HEK293 (cell line): ENCODE results near the gene ESCO1.

ENCODE experiments used
- PRDM10 ChIP-seq: fragments of 450-650 bp; formaldehyde crosslinking; IDR thresholded peaks from 2 replicates; pipeline ENCODE4 v1.5.1; 2016; ENCODE audit warnings: missing biosample characterization, missing genetic modification characterization
- SALL2 ChIP-seq: fragments of 450-650 bp; formaldehyde crosslinking; IDR thresholded peaks from 2 replicates; pipeline ENCODE4 v1.5.0; 2017; ENCODE audit warnings: missing biosample characterization, mild to moderate bottlenecking, missing genetic modification characterization, borderline replicate concordance
- SCRT2 ChIP-seq: fragments of 450-650 bp; formaldehyde crosslinking; IDR thresholded peaks from 2 replicates; pipeline ENCODE4 v1.5.1; 2016; ENCODE audit warnings: missing biosample characterization, missing genetic modification characterization
- ZNF580 ChIP-seq: fragments of 450-650 bp; formaldehyde crosslinking; IDR thresholded peaks from 2 replicates; pipeline ENCODE4 v1.5.1; 2016; ENCODE audit warnings: missing biosample characterization, missing genetic modification characterization
- ZNF654 ChIP-seq: fragments of 450-650 bp; formaldehyde crosslinking; IDR thresholded peaks from 2 replicates; pipeline ENCODE4 v1.5.1; 2016; ENCODE audit warnings: low read depth, missing biosample characterization, missing genetic modification characterization
- ZNF704 ChIP-seq: fragments of 450-650 bp; formaldehyde crosslinking; IDR thresholded peaks from 2 replicates; pipeline ENCODE4 v1.5.1; 2016; ENCODE audit warnings: missing biosample characterization, missing genetic modification characterization
- TF ChIP-seq, protein P1 (sequence below): fragments of 450-650 bp; formaldehyde crosslinking; IDR thresholded peaks from 2 replicates; pipeline ENCODE4 v1.5.1; 2016; ENCODE audit warnings: missing biosample characterization, missing genetic modification characterization

DNA sequence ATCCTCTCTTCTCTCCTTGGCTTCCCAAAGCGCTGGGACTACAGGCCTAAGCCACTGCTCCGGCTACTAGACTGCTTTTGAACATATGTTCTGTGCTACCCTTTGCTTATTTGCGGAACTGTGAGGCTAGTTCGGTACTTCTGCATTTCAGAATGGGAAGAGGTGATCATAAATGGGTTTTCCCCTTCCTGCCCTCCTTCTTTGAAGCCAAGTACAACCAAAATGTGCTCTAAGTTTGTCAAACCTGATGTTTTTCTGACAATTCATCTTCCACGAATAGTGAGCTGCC lies 1.7 kb upstream of the ESCO1 start:
- TF ChIP-seq ZNF704, result no peak
- no peak for TF ChIP-seq SALL2 (tag by site-specific recombination)
- no peak for TF ChIP-seq SCRT2 (tag by site-specific recombination)
- no peak for TF ChIP-seq ZNF654 (tag by site-specific recombination)
- no peak for TF ChIP-seq PRDM10
- TF ChIP-seq, protein P1, sequence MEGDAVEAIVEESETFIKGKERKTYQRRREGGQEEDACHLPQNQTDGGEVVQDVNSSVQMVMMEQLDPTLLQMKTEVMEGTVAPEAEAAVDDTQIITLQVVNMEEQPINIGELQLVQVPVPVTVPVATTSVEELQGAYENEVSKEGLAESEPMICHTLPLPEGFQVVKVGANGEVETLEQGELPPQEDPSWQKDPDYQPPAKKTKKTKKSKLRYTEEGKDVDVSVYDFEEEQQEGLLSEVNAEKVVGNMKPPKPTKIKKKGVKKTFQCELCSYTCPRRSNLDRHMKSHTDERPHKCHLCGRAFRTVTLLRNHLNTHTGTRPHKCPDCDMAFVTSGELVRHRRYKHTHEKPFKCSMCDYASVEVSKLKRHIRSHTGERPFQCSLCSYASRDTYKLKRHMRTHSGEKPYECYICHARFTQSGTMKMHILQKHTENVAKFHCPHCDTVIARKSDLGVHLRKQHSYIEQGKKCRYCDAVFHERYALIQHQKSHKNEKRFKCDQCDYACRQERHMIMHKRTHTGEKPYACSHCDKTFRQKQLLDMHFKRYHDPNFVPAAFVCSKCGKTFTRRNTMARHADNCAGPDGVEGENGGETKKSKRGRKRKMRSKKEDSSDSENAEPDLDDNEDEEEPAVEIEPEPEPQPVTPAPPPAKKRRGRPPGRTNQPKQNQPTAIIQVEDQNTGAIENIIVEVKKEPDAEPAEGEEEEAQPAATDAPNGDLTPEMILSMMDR, result no peak
- TF ChIP-seq ZNF580, result no peak
